K562 (cell line): ENCODE measurements around the gene ANKRD65. TPM values are rescaled to one million over a fixed set of nuclear protein-coding genes. Genes with fewer than 3 reads are reported as not detected.

Experiments used
- CCAR2 ChIP-seq: fragments of 200-400 bp; formaldehyde crosslinking; IDR thresholded peaks from 2 replicates; pipeline ENCODE4 v1.6.1; 2017; ENCODE audit warnings: mild to moderate bottlenecking, low read depth, low read length
- KLF16 ChIP-seq: IDR thresholded peaks from 2 replicates; pipeline ENCODE4 v1.6.1; 2016; ENCODE audit warnings: antibody characterized with exemption
- NONO ChIP-seq, 2 experiments: fragments of 200-400 bp in 1 of 2; fragments of 450-650 bp in 1 of 2; formaldehyde crosslinking in 1 of 2; IDR thresholded peaks; 2 replicates each; pipeline ENCODE4 v1.6.1; 2017; ENCODE audit warnings: low read depth in 2 of 2, mild to moderate bottlenecking in 2 of 2, moderate library complexity in 2 of 2, low read length in 1 of 2
- PYGO2 ChIP-seq: fragments of 450-650 bp; IDR thresholded peaks from 2 replicates; pipeline ENCODE4 v1.6.1; 2016; ENCODE audit warnings: mild to moderate bottlenecking, missing genetic modification characterization, moderate library complexity, missing compliant biosample characterization
- SMAD1 ChIP-seq: fragments of 150-350 bp; IDR thresholded peaks from 2 replicates; pipeline ENCODE4 v1.6.1; 2014; ENCODE audit warnings: low read length, low read depth; ENCODE audit not compliant: partially characterized antibody
- SREBF1 ChIP-seq: fragments of 150-350 bp; IDR thresholded peaks from 2 replicates; pipeline ENCODE4 v1.6.1; 2014; ENCODE audit warnings: antibody characterized with exemption, low read depth, low read length, borderline replicate concordance
- TEAD1 ChIP-seq, 2 experiments: fragments of 450-650 bp in 1 of 2; sonication (generic) in 1 of 2; formaldehyde crosslinking; IDR thresholded peaks; 2 replicates each; pipeline versions ENCODE4 v1.4.0 to v1.8.0; 2020 to 2022; ENCODE audit warnings: mild to moderate bottlenecking in 2 of 2, missing genetic modification reagents in 1 of 2
- ZNF79 ChIP-seq: fragments of 250-450 bp; sonication (Bioruptor Pico); IDR thresholded peaks from 2 replicates; pipeline ENCODE4 v1.4.0; 2020; ENCODE audit warnings: low read depth, mild to moderate bottlenecking, moderate library complexity
- polyA plus RNA-seq, 8 experiments: library from polyadenylated mRNA; depleted of rRNA in 4 of 8; stranded (reverse) in 5 of 8; unstranded in 3 of 8; fragments of >200 nt; fragmentation: Nextera tagmentation in 2 of 8; fragmentation: Illumina TruSeq in 1 of 8; extraction: Ambion mirVana in 2 of 8; extraction: Trizol in 1 of 8; gene quantifications; 2 replicates each; pipeline versions ENCODE4 v1.2.1 to v1.2.3, GENCODE V29; 2011 to 2014; ENCODE audit warnings: inconsistent platforms in 1 of 8, missing spikeins in 1 of 8
- total RNA-seq, 7 experiments: library from RNA; depleted of rRNA in 6 of 7; stranded (reverse); fragments of >200 nt in 6 of 7; fragmentation: Illumina TruSeq in 2 of 7; extraction: Trizol in 2 of 7; gene quantifications; 2 replicates each; pipeline versions ENCODE4 v1.2.1 to v1.2.3, GENCODE V29; 2011 to 2021; ENCODE audit warnings: low replicate concordance in 1 of 7
- TF ChIP-seq, protein P1 (sequence below): fragments of 200-400 bp; formaldehyde crosslinking; IDR thresholded peaks from 2 replicates; pipeline ENCODE4 v1.6.1; 2017; ENCODE audit warnings: mild to moderate bottlenecking, low read depth, low read length, moderate library complexity
- TF ChIP-seq, protein P2 (sequence below): fragments of 200-600 bp; sonication (generic); IDR thresholded peaks from one replicate; pipeline ENCODE4 v1.6.1; 2012; ENCODE audit warnings: mild to moderate bottlenecking, low read depth, low read length, inconsistent platforms
- TF ChIP-seq, protein P3 (sequence below): sonication (generic); formaldehyde crosslinking; IDR thresholded peaks from 2 replicates; pipeline ENCODE4 v1.8.0; 2022; ENCODE audit warnings: mild to moderate bottlenecking, missing genetic modification reagents

Gene ANKRD65
- total and polyA plus RNA-seq, 9 of the 15 experiments (the other 6 are each of a cell fraction or from before 2014, with no cell fraction given): not detected

DNA sequence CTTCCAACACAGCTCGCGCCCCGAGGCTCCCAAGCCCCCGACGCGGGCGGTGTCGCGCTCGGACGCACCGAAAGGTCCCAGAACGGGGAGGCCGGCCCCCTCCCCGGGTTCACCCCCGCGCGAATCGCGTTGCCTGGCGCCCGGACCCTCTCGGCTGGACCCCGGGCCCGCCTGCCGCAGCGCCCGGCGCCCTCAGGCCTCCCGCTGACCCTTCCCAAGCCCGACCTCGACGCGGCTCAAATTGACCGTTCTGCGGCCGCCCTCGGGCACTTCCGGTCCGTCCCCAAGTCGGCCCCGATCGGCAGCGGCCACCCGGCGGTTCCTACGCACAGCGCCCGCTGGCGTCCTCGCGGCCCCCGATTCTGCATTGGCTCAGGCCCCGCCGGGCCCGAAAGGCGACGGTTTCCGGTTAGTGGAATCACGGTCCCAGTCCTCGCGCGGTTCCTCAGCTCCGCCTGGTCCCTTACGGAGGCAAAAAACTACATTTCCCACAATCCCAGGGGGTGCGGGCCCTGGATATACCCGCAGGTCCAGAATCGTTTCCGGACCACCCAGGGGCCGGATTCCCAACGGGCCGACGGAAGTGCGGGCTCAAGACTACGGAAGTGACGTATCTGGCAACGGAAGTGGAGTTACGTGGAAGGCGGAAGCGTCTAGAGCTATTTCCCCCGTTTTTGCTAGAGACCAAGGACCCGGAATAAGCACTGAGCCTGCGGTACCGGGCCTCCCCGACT, 46.0 kb downstream of the ANKRD65 start, which contains the start of gene AURKAIP1 (continued):
- TF ChIP-seq CCAR2 (no peak), ZNF79 (no peak), SMAD1 (peak; percentile 70), SREBF1 (no peak; the same call in none of the 2 replicates), PYGO2 (tag) (no peak; the same call in 1 of the 2 replicates), TEAD1 (CRISPR knock-in tag; IDR thresholded peaks at IDR 0.05) (peak; percentile 84 to 90), NONO (IDR thresholded peaks at IDR 0.05; ENCODE audit: low read depth in 2 of 2, low read length in 1 of 2) (peak; percentile 89 to 95; a peak in 3 of 4 replicates), KLF16 (no peak)
- TF ChIP-seq, protein P1, sequence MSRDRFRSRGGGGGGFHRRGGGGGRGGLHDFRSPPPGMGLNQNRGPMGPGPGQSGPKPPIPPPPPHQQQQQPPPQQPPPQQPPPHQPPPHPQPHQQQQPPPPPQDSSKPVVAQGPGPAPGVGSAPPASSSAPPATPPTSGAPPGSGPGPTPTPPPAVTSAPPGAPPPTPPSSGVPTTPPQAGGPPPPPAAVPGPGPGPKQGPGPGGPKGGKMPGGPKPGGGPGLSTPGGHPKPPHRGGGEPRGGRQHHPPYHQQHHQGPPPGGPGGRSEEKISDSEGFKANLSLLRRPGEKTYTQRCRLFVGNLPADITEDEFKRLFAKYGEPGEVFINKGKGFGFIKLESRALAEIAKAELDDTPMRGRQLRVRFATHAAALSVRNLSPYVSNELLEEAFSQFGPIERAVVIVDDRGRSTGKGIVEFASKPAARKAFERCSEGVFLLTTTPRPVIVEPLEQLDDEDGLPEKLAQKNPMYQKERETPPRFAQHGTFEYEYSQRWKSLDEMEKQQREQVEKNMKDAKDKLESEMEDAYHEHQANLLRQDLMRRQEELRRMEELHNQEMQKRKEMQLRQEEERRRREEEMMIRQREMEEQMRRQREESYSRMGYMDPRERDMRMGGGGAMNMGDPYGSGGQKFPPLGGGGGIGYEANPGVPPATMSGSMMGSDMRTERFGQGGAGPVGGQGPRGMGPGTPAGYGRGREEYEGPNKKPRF: no peak
- TF ChIP-seq, protein P2, sequence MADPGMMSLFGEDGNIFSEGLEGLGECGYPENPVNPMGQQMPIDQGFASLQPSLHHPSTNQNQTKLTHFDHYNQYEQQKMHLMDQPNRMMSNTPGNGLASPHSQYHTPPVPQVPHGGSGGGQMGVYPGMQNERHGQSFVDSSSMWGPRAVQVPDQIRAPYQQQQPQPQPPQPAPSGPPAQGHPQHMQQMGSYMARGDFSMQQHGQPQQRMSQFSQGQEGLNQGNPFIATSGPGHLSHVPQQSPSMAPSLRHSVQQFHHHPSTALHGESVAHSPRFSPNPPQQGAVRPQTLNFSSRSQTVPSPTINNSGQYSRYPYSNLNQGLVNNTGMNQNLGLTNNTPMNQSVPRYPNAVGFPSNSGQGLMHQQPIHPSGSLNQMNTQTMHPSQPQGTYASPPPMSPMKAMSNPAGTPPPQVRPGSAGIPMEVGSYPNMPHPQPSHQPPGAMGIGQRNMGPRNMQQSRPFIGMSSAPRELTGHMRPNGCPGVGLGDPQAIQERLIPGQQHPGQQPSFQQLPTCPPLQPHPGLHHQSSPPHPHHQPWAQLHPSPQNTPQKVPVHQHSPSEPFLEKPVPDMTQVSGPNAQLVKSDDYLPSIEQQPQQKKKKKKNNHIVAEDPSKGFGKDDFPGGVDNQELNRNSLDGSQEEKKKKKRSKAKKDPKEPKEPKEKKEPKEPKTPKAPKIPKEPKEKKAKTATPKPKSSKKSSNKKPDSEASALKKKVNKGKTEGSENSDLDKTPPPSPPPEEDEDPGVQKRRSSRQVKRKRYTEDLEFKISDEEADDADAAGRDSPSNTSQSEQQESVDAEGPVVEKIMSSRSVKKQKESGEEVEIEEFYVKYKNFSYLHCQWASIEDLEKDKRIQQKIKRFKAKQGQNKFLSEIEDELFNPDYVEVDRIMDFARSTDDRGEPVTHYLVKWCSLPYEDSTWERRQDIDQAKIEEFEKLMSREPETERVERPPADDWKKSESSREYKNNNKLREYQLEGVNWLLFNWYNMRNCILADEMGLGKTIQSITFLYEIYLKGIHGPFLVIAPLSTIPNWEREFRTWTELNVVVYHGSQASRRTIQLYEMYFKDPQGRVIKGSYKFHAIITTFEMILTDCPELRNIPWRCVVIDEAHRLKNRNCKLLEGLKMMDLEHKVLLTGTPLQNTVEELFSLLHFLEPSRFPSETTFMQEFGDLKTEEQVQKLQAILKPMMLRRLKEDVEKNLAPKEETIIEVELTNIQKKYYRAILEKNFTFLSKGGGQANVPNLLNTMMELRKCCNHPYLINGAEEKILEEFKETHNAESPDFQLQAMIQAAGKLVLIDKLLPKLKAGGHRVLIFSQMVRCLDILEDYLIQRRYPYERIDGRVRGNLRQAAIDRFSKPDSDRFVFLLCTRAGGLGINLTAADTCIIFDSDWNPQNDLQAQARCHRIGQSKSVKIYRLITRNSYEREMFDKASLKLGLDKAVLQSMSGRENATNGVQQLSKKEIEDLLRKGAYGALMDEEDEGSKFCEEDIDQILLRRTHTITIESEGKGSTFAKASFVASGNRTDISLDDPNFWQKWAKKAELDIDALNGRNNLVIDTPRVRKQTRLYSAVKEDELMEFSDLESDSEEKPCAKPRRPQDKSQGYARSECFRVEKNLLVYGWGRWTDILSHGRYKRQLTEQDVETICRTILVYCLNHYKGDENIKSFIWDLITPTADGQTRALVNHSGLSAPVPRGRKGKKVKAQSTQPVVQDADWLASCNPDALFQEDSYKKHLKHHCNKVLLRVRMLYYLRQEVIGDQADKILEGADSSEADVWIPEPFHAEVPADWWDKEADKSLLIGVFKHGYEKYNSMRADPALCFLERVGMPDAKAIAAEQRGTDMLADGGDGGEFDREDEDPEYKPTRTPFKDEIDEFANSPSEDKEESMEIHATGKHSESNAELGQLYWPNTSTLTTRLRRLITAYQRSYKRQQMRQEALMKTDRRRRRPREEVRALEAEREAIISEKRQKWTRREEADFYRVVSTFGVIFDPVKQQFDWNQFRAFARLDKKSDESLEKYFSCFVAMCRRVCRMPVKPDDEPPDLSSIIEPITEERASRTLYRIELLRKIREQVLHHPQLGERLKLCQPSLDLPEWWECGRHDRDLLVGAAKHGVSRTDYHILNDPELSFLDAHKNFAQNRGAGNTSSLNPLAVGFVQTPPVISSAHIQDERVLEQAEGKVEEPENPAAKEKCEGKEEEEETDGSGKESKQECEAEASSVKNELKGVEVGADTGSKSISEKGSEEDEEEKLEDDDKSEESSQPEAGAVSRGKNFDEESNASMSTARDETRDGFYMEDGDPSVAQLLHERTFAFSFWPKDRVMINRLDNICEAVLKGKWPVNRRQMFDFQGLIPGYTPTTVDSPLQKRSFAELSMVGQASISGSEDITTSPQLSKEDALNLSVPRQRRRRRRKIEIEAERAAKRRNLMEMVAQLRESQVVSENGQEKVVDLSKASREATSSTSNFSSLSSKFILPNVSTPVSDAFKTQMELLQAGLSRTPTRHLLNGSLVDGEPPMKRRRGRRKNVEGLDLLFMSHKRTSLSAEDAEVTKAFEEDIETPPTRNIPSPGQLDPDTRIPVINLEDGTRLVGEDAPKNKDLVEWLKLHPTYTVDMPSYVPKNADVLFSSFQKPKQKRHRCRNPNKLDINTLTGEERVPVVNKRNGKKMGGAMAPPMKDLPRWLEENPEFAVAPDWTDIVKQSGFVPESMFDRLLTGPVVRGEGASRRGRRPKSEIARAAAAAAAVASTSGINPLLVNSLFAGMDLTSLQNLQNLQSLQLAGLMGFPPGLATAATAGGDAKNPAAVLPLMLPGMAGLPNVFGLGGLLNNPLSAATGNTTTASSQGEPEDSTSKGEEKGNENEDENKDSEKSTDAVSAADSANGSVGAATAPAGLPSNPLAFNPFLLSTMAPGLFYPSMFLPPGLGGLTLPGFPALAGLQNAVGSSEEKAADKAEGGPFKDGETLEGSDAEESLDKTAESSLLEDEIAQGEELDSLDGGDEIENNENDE: peak; percentile 80
- TF ChIP-seq, protein P3, sequence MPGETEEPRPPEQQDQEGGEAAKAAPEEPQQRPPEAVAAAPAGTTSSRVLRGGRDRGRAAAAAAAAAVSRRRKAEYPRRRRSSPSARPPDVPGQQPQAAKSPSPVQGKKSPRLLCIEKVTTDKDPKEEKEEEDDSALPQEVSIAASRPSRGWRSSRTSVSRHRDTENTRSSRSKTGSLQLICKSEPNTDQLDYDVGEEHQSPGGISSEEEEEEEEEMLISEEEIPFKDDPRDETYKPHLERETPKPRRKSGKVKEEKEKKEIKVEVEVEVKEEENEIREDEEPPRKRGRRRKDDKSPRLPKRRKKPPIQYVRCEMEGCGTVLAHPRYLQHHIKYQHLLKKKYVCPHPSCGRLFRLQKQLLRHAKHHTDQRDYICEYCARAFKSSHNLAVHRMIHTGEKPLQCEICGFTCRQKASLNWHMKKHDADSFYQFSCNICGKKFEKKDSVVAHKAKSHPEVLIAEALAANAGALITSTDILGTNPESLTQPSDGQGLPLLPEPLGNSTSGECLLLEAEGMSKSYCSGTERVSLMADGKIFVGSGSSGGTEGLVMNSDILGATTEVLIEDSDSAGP (CRISPR knock-in tag): peak; percentile 79; the same call in 1 of the 2 replicates
